ENCODE data around the gene FAM72C. TPM values are rescaled to one million over a fixed set of nuclear protein-coding genes. Genes with fewer than 3 reads are reported as not detected.
"Not testable (repeated sequence)": the region's sequence is repeated elsewhere in the genome, so short reads cannot be mapped to it uniquely, and the experiment has no call there.

Gene FAM72C
- total RNA-seq, 2 donors from 2014 or later: 5.4 to 5.8 TPM

DNA sequence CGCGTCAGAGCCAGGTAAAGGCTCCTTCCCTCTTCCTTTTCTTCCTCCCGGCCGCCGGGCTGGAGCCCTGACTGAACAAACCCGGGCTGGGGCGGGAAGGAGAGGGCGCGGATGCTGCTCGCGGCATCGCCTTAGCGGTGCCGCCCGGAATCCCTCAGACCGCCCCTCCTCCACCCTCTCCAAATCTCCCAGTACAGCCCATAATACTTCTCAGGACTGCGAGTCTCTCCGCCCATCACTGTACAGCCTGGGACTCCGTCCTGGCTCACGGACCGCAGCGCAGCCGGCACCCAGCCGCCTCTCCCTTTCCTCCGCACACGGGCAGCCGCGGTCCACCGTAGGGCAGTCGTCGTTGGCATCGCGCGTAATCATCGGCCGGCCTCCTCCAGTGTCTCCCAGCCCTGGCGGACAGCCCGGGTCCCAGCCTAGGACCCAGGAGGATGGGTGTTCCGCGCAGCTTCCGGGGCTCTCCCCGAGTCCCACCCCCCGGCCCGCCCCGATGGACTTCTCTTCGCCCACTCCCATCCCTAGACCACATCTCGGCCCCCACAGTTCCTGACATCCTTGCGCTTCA is 1.1 kb upstream of the FAM72C start:
- not testable (repeated sequence) for H3K9me3 ChIP-seq (ENCODE audit: control insufficient read depth, low read length); H3K27me3 Mint-ChIP-seq (ENCODE audit: insufficient read depth); H3K4me1 Mint-ChIP-seq; H3K36me3 Mint-ChIP-seq (ENCODE audit: low read depth); H3K27ac Mint-ChIP-seq; H3K4me1 ChIP-seq (ENCODE audit: control insufficient read depth, insufficient read depth, low read length); H3K27ac ChIP-seq (ENCODE audit: low read depth, low read length); H3K27me3 ChIP-seq (ENCODE audit: control insufficient read depth, insufficient read depth, low read length, poor library complexity, severe bottlenecking); DNase-seq; H3K36me3 ChIP-seq (ENCODE audit: control insufficient read depth, insufficient read depth, low read length); H3K4me3 Mint-ChIP-seq; H3K9me3 Mint-ChIP-seq; H3K9ac ChIP-seq (ENCODE audit: extremely low read depth, low read length, poor library complexity, severe bottlenecking); H3K4me3 ChIP-seq (ENCODE audit: low read length)
- no CpG with 5 or more reads among the region's 48 CpGs for WGBS, 2 experiments (ENCODE audit: insufficient coverage in 1 of 2, insufficient read length in 1 of 2)

GRCh38 chr1:143965860-143966259 is 5.9 kb downstream of the FAM72C start:
- H3K9me3 Mint-ChIP-seq; DNase-seq; H3K9ac ChIP-seq (ENCODE audit: extremely low read depth, low read length, poor library complexity, severe bottlenecking); H3K4me3 ChIP-seq (ENCODE audit: low read length); H3K4me3 Mint-ChIP-seq; H3K36me3 ChIP-seq (ENCODE audit: control insufficient read depth, insufficient read depth, low read length); H3K27ac ChIP-seq (ENCODE audit: low read depth, low read length); H3K9me3 ChIP-seq (ENCODE audit: control insufficient read depth, low read length); H3K27me3 Mint-ChIP-seq (ENCODE audit: insufficient read depth); H3K27ac Mint-ChIP-seq; H3K36me3 Mint-ChIP-seq (ENCODE audit: low read depth); H3K4me1 ChIP-seq (ENCODE audit: control insufficient read depth, insufficient read depth, low read length); H3K4me1 Mint-ChIP-seq; H3K27me3 ChIP-seq (ENCODE audit: control insufficient read depth, insufficient read depth, low read length, poor library complexity, severe bottlenecking): not testable (repeated sequence)
- WGBS, 2 experiments (ENCODE audit: insufficient coverage in 1 of 2, insufficient read length in 1 of 2): no CpG with 5 or more reads among the region's 1 CpG

DNA sequence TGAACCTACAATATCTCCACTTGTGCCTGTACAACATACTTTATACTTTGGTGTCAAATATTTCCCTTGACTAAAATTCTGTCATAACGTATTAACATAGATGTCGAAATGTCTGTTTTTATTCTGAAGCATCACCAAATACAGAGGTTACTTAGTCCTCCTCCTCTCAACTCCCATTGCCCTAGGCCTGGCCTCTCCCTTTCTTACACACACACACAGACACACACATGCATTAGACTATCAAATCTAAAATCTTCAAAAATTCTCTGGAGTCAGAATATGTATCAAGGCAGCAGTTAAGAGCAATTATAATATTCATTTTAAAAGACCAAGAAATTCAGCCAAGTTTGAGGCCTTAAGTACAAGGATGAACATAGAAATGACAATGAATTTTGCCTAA is 7.5 kb downstream of the FAM72C start:
- no CpG with 5 or more reads among the region's 2 CpGs for WGBS, 2 experiments (ENCODE audit: insufficient coverage in 1 of 2, insufficient read length in 1 of 2)
- H3K27ac ChIP-seq (ENCODE audit: low read depth, low read length); H3K36me3 ChIP-seq (ENCODE audit: control insufficient read depth, insufficient read depth, low read length); H3K9me3 Mint-ChIP-seq; H3K4me1 Mint-ChIP-seq; H3K9me3 ChIP-seq (ENCODE audit: control insufficient read depth, low read length); H3K27ac Mint-ChIP-seq; H3K4me3 Mint-ChIP-seq; H3K4me1 ChIP-seq (ENCODE audit: control insufficient read depth, insufficient read depth, low read length); H3K9ac ChIP-seq (ENCODE audit: extremely low read depth, low read length, poor library complexity, severe bottlenecking); H3K27me3 ChIP-seq (ENCODE audit: control insufficient read depth, insufficient read depth, low read length, poor library complexity, severe bottlenecking); H3K36me3 Mint-ChIP-seq (ENCODE audit: low read depth); H3K27me3 Mint-ChIP-seq (ENCODE audit: insufficient read depth); DNase-seq; H3K4me3 ChIP-seq (ENCODE audit: low read length): not testable (repeated sequence)

DNA sequence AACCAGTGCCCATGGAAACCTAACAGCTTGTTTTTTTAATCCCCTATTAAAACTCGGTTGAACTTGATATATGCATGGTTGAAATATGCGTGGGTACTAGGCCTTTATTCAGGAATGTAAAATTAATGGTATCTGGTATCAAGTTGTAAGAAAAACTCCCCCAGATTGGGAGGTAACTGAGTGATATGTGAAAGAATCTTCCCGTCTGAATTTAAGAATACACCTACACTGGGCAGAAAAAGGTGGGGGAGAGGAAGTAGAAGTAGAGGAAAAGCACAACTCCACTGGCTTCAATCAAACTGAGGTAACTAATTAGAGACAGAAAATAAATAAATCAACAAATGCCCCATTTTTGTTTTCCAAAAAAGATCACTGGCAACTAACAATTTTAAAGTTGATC is 15.9 kb downstream of the FAM72C start:
- not testable (repeated sequence) for DNase-seq; H3K27me3 ChIP-seq (ENCODE audit: control insufficient read depth, insufficient read depth, low read length, poor library complexity, severe bottlenecking); H3K4me1 Mint-ChIP-seq; H3K9ac ChIP-seq (ENCODE audit: extremely low read depth, low read length, poor library complexity, severe bottlenecking); H3K4me1 ChIP-seq (ENCODE audit: control insufficient read depth, insufficient read depth, low read length); H3K27ac ChIP-seq (ENCODE audit: low read depth, low read length); H3K9me3 ChIP-seq (ENCODE audit: control insufficient read depth, low read length); H3K4me3 ChIP-seq (ENCODE audit: low read length); H3K4me3 Mint-ChIP-seq; H3K27ac Mint-ChIP-seq; H3K36me3 ChIP-seq (ENCODE audit: control insufficient read depth, insufficient read depth, low read length); H3K27me3 Mint-ChIP-seq (ENCODE audit: insufficient read depth); H3K36me3 Mint-ChIP-seq (ENCODE audit: low read depth); H3K9me3 Mint-ChIP-seq
- WGBS, 2 experiments (ENCODE audit: insufficient coverage in 1 of 2, insufficient read length in 1 of 2): no CpG with 5 or more reads among the region's 3 CpGs

- WGBS, 2 experiments (ENCODE audit: insufficient coverage in 1 of 2, insufficient read length in 1 of 2): no CpG with 5 or more reads among the region's 1 CpG
- DNase-seq; H3K36me3 Mint-ChIP-seq (ENCODE audit: low read depth): not testable (repeated sequence)
Measured at GRCh38 chr1:143952913-143953312, 18.9 kb downstream of the FAM72C start.

GRCh38 chr1:143951485-143952391 is 20.0 kb downstream of the FAM72C start:
- H3K4me1 Mint-ChIP-seq; DNase-seq; H3K36me3 Mint-ChIP-seq (ENCODE audit: low read depth); H3K4me3 Mint-ChIP-seq; H3K4me1 ChIP-seq (ENCODE audit: control insufficient read depth, insufficient read depth, low read length); H3K9me3 ChIP-seq (ENCODE audit: control insufficient read depth, low read length); H3K27me3 ChIP-seq (ENCODE audit: control insufficient read depth, insufficient read depth, low read length, poor library complexity, severe bottlenecking); H3K9ac ChIP-seq (ENCODE audit: extremely low read depth, low read length, poor library complexity, severe bottlenecking); H3K9me3 Mint-ChIP-seq; H3K27ac ChIP-seq (ENCODE audit: low read depth, low read length); H3K27me3 Mint-ChIP-seq (ENCODE audit: insufficient read depth); H3K36me3 ChIP-seq (ENCODE audit: control insufficient read depth, insufficient read depth, low read length); H3K27ac Mint-ChIP-seq; H3K4me3 ChIP-seq (ENCODE audit: low read length): not testable (repeated sequence)
- WGBS, 2 experiments (ENCODE audit: insufficient coverage in 1 of 2, insufficient read length in 1 of 2): no CpG with 5 or more reads among the region's 6 CpGs

More at GRCh38 chr1:143952913-143953312, 18.9 kb downstream of the FAM72C start:
- not testable (repeated sequence) for H3K4me3 Mint-ChIP-seq; H3K4me1 ChIP-seq (ENCODE audit: control insufficient read depth, insufficient read depth, low read length); H3K9ac ChIP-seq (ENCODE audit: extremely low read depth, low read length, poor library complexity, severe bottlenecking); H3K4me1 Mint-ChIP-seq; H3K27me3 Mint-ChIP-seq (ENCODE audit: insufficient read depth); H3K36me3 ChIP-seq (ENCODE audit: control insufficient read depth, insufficient read depth, low read length); H3K27ac Mint-ChIP-seq; H3K27ac ChIP-seq (ENCODE audit: low read depth, low read length); H3K9me3 ChIP-seq (ENCODE audit: control insufficient read depth, low read length); H3K4me3 ChIP-seq (ENCODE audit: low read length); H3K27me3 ChIP-seq (ENCODE audit: control insufficient read depth, insufficient read depth, low read length, poor library complexity, severe bottlenecking); H3K9me3 Mint-ChIP-seq

GRCh38 chr1:143947749-143948148 is 24.0 kb downstream of the FAM72C start:
- DNase-seq; H3K27me3 Mint-ChIP-seq (ENCODE audit: insufficient read depth); H3K4me1 ChIP-seq (ENCODE audit: control insufficient read depth, insufficient read depth, low read length); H3K4me3 ChIP-seq (ENCODE audit: low read length); H3K9me3 Mint-ChIP-seq; H3K36me3 ChIP-seq (ENCODE audit: control insufficient read depth, insufficient read depth, low read length); H3K27ac ChIP-seq (ENCODE audit: low read depth, low read length); H3K9me3 ChIP-seq (ENCODE audit: control insufficient read depth, low read length); H3K4me3 Mint-ChIP-seq; H3K36me3 Mint-ChIP-seq (ENCODE audit: low read depth); H3K9ac ChIP-seq (ENCODE audit: extremely low read depth, low read length, poor library complexity, severe bottlenecking); H3K27me3 ChIP-seq (ENCODE audit: control insufficient read depth, insufficient read depth, low read length, poor library complexity, severe bottlenecking); H3K4me1 Mint-ChIP-seq; H3K27ac Mint-ChIP-seq: not testable (repeated sequence)
- WGBS, 2 experiments (ENCODE audit: insufficient coverage in 1 of 2, insufficient read length in 1 of 2): no CpG with 5 or more reads among the region's 2 CpGs
